HG02884 (cell line): Measurements from ENCODE around the gene NLRC5.

Experiments used
- ATAC-seq: cut with Tn5 transposase; IDR thresholded peaks from one replicate; pipeline ENCODE4 v1.9.1; 2021; ENCODE audit warnings: mild to moderate bottlenecking, moderate library complexity; ENCODE audit not compliant: unreplicated experiment

The NLRC5 gene

GRCh38 chr16:56988948-56989945 is at the start of gene NLRC5:
Gene NLRC5, plus strand, starts transcription at chr16:56989557. Its CDS starts 31,156 bp downstream, at chr16:57020713.
- ATAC-seq, result peak; percentile 71

GRCh38 chr16:56939801-56940200 is 49.6 kb upstream of the NLRC5 start:
- no peak for ATAC-seq

- ATAC-seq, result no peak
Observed at GRCh38 chr16:56941092-56941491, 48.3 kb upstream of the NLRC5 start.

- ATAC-seq, result no peak
Observed at GRCh38 chr16:56941856-56942331, 47.5 kb upstream of the NLRC5 start.

GRCh38 chr16:56943761-56944375 is 45.5 kb upstream of the NLRC5 start:
- no peak for ATAC-seq

GRCh38 chr16:56944954-56945839 is 44.2 kb upstream of the NLRC5 start:
- ATAC-seq, result peak; percentile 53

GRCh38 chr16:56945847-56946527 is 43.4 kb upstream of the NLRC5 start:
- no peak for ATAC-seq

- no peak for ATAC-seq
Observed at GRCh38 chr16:56946767-56947603, 42.4 kb upstream of the NLRC5 start.

- no peak for ATAC-seq
Observed at GRCh38 chr16:56947604-56947995, 41.8 kb upstream of the NLRC5 start.

- no peak for ATAC-seq
Observed at GRCh38 chr16:56948234-56948633, 41.1 kb upstream of the NLRC5 start.

GRCh38 chr16:56950051-56950450 is 39.3 kb upstream of the NLRC5 start:
- no peak for ATAC-seq

GRCh38 chr16:56950455-56950854 is 38.9 kb upstream of the NLRC5 start:
- ATAC-seq, result no peak

GRCh38 chr16:56950881-56951771 is 38.2 kb upstream of the NLRC5 start:
- ATAC-seq, result peak; percentile 49

- ATAC-seq, result no peak
Observed at GRCh38 chr16:56953006-56953405, 36.4 kb upstream of the NLRC5 start.

GRCh38 chr16:56956076-56956475 is 33.3 kb upstream of the NLRC5 start:
- no peak for ATAC-seq

GRCh38 chr16:56956756-56957155 is 32.6 kb upstream of the NLRC5 start:
- no peak for ATAC-seq

GRCh38 chr16:56960681-56961281 is 28.6 kb upstream of the NLRC5 start:
- ATAC-seq, result no peak

GRCh38 chr16:56961386-56961785 is 28.0 kb upstream of the NLRC5 start:
- no peak for ATAC-seq
